ENCODE data around the gene ARSB. TPM values are rescaled to one million over a fixed set of nuclear protein-coding genes. Genes with fewer than 3 reads are reported as not detected.

ARSB gene
- 1.8 TPM for total RNA-seq

GRCh38 chr5:78985116-78985724 lies at the start of gene ARSB:
Gene ARSB, minus strand, starts transcription at chr5:78985310. Its CDS starts 62 bp downstream, at chr5:78985248.
- peak; percentile 59 for ATAC-seq

- ATAC-seq: no peak
These were observed 47.7 kb upstream of the ARSB start for GRCh38 chr5:79032782-79033181.

- ATAC-seq: no peak
These were observed 47.1 kb upstream of the ARSB start for GRCh38 chr5:79032031-79032695.

- ATAC-seq: no peak
These were observed 46.4 kb upstream of the ARSB start for GRCh38 chr5:79031485-79031867.

- ATAC-seq: no peak
These were observed 45.8 kb upstream of the ARSB start for GRCh38 chr5:79030663-79031484.

GRCh38 chr5:79025054-79025472 lies 40.0 kb upstream of the ARSB start:
- ATAC-seq: no peak

GRCh38 chr5:79023947-79024346 lies 38.8 kb upstream of the ARSB start:
- no peak for ATAC-seq

GRCh38 chr5:79023348-79023747 lies 38.2 kb upstream of the ARSB start:
- ATAC-seq: no peak

GRCh38 chr5:79022771-79023170 lies 37.7 kb upstream of the ARSB start:
- no peak for ATAC-seq

- no peak for ATAC-seq
These were observed 36.6 kb upstream of the ARSB start for GRCh38 chr5:79021753-79022152.

- peak; percentile 74 for ATAC-seq
These were observed 35.9 kb upstream of the ARSB start for GRCh38 chr5:79020861-79021561.

- ATAC-seq: no peak
These were observed 29.5 kb upstream of the ARSB start for GRCh38 chr5:79014631-79015030.

GRCh38 chr5:79011869-79012268 lies 26.8 kb upstream of the ARSB start:
- no peak for ATAC-seq

- no peak for ATAC-seq
These were observed 26.2 kb upstream of the ARSB start for GRCh38 chr5:79011219-79011836.

GRCh38 chr5:79008362-79008761 lies 23.3 kb upstream of the ARSB start:
- no peak for ATAC-seq

GRCh38 chr5:79007872-79008271 lies 22.8 kb upstream of the ARSB start:
- no peak for ATAC-seq

- ATAC-seq: no peak
These were observed 21.0 kb upstream of the ARSB start for GRCh38 chr5:79005936-79006631.

GRCh38 chr5:79005151-79005550 lies 20.0 kb upstream of the ARSB start:
- ATAC-seq: no peak

- no peak for ATAC-seq
These were observed 17.3 kb upstream of the ARSB start for GRCh38 chr5:79002374-79002773.

- ATAC-seq: no peak
These were observed 16.4 kb upstream of the ARSB start for GRCh38 chr5:79001471-79001870.

- ATAC-seq: no peak
These were observed 12.0 kb upstream of the ARSB start for GRCh38 chr5:78997090-78997489.

GRCh38 chr5:78995521-78996007 lies 10.5 kb upstream of the ARSB start:
- no peak for ATAC-seq

Measured in esophagus mucosa (tissue), 1 donor.